Stimulated activated CD8-positive, alpha-beta memory T cell treated with anti-CD3 and anti-CD28 coated beads, Interleukin-15, amount 100 ng/mL, for 4 hours (primary cell): ENCODE results near the gene TMEM182.

Experiments used
- DNase-seq, 2 donors: peaks; one replicate each; pipeline ENCODE4 v3.0.0-alpha.2; 2020; ENCODE audit warnings: low read depth in 2 of 2

TMEM182 gene

DNA sequence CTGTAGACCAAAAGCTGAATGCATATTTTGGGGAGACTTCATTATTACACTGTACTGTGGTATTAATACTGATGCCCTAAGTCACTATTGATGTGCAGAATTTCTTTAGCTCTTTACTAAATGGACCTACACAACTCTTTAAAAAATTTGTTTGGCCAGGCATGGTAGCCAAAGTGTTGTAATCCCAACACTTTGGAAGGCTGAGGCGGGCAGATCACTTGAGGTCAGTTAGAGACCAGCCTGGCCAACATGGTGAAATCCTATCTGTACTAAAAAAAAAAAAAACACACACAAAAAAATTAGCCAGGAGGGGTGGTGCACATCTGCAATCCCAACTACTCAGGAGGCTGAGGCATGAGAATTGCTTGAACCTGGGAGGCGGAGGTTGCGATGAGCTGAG lies 6.4 kb downstream of the TMEM182 start:
- DNase-seq: no peak

DNA sequence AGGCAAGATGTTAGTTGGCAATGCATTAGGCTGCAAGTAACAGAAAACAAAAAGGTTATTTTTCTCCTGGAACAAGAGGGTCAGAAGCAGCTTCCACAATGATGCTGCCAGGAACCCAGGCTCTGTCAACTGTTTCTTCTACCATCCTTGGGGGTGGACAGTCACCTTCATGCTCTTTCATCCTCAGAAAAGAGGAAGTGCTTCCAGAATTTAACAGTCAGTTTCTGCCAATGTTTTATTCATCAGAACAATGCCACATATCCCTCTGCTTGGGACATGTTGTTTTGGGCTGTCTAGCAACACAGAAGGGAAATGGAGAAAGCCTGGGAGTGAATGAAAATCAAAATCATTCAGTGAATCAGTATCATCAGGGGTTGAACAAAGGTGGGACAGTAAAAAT lies 7.1 kb downstream of the TMEM182 start:
- no peak for DNase-seq

DNA sequence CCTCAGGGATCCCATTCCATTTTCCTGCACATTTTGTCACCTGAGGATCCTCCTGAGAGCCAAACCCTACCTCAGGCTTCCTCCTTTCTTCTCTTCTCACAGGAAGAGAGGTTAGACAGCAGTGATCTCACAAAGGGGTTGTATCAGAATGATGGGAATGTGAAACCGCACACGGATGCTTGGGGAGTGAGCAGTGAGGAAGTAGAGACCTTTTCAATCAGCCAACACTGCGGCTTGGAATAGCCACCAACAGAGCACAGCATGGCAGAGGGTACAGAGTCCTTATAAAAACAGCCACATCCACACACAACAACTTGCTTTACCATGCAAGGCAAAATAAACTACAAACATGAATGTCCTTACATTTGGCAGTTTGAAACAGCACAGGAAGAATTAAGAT lies 8.7 kb downstream of the TMEM182 start:
- DNase-seq: no peak

DNA sequence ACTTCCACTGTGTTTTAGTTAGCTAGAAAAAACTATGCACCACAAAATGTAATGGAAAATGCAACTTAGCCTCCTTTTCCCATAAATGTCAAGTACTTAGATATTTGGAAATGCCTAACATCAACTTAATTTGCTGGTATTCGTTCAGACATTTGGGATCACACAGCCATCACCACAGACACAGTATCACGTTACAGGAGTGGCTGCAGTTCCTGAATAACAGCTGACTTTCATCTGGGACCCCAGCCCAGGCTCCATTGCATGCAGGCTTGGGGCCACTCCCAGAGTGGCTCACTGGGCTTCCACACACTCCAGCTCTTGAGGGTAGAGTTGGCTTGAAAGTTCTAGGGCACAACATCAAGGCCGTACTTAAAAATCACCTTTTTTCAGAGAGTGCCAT lies 9.3 kb downstream of the TMEM182 start:
- DNase-seq: no peak

DNA sequence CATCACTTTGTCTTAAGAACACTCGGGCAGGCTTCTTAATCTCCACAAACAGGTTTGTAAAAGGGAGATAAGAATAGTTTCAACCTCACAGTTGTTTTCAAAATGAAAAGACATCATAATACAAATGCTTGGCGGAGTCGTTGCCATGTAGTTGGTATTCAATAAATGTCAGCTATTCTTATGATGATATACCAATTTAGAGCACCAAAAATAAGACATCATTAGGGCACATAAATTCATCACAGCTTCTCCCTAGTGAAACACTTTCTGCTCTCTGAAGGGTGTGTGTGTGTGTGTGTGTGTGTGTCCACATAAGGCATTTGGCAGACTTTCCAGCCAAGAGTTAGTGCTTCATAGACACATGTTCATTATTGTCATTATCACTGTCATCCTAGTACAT lies 10.8 kb downstream of the TMEM182 start:
- DNase-seq: no peak

DNA sequence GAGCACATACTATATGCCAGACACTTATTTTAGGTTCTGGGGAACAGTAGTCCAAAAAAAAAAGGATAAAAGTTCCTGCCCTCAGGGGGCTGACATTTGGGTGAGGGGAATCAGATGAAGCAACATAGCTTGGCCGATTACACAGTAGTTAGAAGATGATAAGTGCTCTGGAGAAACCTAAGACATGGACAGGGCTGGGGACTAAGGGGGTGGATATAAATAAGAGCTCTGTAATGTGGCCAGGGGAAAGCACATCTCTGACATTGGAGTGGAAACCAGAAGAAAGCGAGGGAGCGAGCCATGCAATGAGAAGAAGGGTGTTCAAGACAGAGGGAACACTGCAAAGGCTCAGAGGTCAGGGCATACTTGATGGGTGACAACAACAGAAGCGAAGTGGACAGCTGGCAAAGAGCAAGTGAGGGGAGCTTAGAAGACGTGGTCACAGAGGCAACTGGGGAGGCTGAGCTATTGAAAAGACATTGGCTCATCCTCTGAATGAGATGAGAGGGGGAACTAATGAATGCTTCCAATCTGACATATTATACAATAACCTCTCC lies 11.4 kb downstream of the TMEM182 start:
- no peak for DNase-seq

DNA sequence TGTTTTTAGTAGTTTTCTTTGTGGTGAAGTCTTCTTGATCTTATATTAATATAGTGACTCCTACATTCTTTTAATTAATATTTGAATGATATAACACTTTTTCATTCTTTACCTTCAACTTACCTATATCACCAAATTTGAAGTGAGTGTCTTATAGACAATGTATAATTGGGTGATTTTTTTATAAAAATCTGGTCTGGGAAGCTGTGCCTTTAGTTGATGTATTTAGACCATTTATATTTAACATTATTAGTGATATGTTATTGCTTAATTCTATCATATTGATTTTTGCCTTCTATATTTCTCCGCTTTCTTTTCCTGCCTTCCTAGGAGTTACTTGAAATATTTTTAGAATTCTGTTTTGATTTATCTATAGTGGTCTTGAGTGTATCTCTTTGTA lies 16.4 kb downstream of the TMEM182 start:
- no peak for DNase-seq

DNA sequence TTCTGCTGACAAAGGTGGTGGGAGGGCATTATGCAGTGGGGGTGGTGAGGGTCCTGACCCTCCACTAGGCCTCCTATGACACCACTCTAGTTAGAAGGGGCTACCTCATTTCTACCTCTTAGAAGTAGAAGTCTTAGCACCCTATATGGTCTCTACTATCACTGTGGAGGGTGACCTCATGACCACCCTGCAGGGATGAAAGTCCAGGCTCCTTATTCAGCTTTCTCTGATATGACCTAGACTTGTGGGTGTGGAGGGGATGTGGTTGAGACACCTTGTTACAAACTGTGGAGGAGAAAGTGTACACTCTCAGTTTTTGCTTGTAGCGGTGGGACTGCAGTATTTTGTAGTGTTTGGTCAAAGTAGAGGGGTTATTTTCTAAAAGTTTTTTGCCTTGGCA lies 18.6 kb downstream of the TMEM182 start:
- DNase-seq: no peak

DNA sequence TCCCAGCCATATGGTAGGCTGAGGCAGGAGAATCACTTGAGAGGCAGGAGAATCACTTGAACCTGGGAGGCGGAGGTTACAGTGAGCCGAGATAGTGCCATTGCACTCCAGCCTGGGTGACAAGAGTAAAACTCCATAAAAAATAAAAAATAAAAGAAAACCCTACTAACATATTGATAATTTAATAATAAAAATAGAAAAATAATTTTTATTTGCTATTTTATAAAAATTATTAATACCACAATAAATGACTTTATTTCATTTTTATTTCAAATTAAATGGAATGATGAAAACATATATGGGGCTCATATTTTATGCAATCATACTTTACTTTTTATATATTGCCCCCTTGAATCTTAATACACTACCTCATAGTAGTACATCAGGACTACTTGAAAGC lies 20.4 kb downstream of the TMEM182 start:
- no peak for DNase-seq

DNA sequence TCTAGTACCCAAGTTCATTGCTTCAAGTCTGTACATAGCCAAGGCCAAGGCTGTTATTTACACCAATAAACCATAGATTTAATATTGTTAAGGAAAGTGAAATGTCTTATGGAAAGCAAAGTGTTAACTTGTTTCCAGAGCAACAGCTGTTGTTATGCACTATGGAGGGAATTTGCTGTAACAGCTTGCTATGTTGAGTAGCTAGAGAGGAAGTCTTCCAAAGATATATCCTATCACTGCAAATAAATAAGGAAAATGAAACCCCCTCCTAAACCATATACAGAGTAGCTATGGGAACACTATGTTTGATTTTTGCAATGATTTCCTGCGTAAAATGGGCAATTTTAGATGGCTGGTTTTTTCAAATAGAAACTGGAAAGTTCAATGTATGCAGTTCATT lies 21.1 kb downstream of the TMEM182 start:
- DNase-seq: no peak

DNA sequence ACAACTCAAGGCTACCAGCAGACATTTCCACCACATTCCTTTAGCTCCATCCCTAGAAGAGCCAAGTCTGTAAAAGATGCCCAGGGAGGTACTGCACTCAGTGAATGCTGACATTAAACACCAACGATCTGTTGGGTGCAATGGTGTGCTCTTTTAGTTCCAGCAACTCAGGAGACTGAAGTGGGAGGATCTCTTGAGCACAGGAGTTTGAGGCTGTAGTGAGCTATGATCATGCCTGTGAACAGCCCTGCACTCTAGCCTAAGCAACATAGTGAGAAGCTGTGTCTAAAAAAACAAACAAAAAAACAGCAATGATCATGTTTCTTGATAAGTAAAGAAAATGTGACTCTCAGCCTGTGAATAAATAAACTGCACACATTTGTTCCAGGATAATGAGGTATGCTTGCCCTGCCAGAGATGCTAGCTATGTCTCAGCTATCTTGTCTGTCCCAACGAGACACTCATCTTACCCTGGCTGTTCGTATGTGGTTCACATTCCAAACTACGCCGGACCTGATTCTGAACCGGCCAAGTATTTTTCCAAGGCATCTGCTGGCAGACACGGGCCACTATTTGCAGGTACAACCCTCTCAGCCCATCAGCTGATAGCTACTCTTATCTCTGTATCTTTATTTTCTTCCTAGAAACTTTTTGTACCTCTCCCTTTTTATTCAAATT lies 21.8 kb downstream of the TMEM182 start:
- DNase-seq: no peak

DNA sequence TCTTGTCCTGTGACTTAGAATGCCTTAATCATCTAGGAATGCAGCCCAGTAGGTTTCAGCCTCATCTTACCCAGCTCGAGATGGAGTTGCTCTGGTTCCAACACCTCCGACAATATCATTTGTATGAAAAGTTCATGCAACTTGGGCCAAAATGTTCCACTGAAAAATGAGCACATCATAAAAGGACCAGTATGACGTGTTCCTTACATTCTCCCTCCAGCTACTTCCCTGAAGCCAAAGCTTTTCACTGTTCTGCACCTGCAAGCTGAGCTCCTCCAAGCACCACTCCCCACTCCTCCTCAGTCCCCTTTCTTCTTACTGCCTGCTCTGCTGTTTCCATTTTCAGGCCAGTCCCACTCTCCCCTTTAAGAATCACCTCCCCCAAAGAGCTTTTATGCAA lies 23.1 kb downstream of the TMEM182 start:
- DNase-seq: no peak

DNA sequence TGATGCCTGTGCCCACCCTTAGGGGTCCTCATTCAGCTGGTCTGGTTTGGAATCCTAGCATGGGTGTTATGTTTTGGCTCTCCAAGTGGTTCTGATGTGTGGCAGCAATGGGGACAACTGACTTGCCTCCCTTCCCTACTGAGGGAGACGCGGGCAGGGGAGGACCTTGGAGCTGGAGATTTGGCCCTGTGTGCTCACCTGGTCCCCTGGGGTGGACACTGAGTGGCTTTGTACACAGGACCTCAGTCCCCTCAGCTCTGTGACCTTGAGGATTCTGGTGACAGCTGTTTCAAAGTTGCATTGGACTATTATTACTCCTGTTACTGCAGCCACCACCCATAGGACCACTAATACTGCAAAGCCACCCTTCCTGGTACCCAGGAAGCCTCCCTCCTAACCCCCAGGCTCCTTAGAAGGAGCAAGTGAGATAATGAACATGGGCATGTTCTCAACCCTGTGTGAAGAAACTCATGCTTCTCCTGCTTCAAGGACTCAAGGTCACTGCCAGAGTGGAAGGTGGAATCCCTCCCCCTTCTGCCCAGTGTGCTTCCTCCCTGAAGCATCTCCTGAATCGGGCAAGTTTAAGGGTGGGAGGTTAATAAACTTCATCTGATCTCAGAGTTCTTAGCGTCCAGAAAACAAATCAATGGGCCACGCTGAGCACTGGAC lies 26.5 kb downstream of the TMEM182 start:
- no peak for DNase-seq

DNA sequence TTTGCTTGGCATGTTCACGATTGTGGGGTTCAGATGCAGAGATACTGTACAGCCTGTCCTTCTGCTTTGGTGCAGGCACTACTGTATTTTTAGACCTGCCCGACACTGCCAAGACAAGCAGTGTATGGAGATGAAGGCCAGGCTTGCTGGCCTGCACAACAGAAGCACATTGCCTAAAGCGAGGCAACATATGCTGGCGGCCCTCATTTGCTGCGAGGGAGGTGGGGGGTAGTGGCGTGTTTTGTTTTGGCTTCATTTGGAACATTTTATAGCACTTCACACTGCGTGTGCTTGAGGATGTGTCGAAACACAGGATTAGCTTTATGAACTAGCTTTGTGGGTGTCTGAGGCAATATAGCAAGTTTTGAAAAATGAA lies 27.0 kb downstream of the TMEM182 start:
- DNase-seq: no peak

DNA sequence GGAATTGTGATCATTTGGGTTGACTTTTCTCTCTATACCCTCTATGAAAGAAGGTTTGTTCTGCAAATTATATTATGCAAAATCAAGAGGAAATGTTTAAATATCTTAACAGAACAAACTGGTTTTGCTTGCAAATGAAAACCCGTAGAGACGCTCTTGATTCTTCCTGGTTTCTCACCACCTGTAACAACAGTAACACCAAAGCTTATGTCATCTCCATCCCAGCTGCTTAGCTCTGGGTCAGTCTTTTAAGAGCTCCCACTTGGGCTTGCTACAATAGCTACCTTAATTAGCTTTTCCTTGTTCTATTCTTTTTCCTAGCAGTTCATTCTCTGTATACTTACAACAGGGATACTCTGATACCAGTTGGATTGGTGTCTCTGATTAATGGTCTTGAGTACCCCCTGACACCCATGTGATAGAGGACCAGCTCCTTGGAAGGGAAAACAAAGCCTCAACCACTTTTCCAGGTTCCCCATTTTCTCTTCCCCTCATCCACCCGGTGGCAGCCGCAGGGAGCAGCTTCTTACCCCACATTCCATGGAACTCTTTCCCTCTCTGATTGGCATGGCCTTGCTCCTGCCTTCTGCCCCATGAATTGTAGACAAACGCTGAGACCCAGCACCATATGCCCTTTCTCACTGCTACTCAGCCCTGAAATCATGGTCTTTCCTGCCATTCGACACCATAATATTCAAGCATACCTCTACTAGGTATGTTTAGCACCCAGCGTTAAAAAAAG lies 27.7 kb downstream of the TMEM182 start:
- DNase-seq: no peak

DNA sequence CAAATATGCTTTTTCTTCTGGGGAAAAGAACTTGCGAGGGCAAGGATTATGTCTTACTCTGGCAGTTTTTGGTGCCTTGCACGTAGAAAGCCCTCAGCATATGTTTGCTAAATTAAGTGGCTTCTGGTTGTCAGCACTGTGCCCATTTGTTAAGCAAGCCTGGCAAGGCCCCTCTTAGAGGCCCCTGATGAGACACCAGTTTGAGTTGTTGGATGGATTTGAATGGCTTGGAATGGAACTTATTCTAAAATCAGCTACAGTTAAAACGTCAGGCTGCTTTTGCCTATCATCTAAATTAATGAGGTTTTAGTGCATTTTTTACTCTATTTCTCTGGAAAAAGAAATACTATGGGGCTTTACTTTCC lies 28.2 kb downstream of the TMEM182 start:
- DNase-seq: no peak

DNA sequence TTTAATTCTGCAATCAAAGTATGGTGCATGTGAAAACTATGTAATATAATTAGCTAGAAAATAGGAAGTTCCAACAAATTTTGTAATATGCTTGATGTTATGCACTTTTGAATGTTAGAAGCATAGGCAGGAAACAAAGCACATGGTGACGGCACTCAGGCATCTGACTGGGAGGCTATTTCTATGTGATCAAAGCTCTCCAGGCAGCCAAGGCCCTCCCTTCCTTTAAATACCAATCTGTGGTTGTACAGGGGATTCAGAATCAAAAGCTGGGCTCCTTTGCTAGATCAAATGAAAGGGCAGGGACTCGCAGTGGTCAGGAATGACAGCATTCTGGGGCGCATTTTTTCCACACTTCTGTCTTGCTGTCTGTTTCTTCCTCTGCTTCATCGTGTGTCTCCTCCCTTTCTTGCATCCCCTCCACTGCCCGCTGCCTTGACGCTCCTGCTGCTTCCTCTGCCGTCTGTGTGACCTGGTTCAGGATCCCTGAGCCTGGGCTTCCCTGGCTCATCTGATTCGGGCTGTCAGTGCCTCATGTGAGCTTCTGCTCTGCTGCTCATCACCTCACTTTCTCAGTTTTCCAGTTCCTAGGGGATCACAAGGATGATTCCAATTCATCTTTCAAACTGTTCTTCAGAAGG lies 30.9 kb downstream of the TMEM182 start:
- no peak for DNase-seq

DNA sequence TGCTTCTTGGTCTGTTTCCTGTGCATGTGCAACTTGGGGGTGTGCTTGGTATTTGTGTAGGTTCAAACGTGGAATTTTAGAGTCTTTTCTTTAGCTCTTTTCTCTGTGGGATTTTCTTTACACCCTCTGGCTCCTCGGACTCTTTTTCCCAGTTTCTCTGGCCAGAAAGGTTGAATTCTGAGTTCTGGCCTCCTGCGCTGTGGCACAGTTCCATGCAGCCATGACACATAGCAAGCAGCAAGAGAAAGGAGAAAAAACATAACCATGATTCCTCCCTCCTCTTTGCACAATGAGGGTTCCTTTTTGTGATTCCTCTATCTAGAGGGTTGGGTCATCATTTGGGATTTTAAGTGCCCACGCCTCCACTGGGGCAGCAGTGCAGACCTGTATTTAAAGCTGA lies 33.8 kb downstream of the TMEM182 start:
- no peak for DNase-seq

DNA sequence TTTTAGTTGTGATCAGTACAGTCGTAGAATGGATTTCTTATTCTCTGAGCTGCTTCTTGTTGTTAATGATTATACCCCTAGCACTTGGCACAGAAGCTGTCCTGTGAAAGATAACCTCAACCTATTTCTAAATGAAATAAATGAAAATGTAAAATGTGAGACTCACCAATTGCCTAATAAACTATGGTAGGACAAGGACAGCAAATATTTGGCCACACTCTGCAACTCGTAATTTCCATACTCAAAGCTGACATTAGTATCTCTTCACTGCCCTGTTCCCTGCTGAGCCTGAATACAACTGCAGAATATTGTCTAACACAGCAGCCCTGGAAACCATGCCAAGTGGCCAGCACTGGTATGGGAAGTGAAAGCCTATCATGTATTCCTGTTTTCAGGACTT lies 34.5 kb downstream of the TMEM182 start:
- no peak for DNase-seq

DNA sequence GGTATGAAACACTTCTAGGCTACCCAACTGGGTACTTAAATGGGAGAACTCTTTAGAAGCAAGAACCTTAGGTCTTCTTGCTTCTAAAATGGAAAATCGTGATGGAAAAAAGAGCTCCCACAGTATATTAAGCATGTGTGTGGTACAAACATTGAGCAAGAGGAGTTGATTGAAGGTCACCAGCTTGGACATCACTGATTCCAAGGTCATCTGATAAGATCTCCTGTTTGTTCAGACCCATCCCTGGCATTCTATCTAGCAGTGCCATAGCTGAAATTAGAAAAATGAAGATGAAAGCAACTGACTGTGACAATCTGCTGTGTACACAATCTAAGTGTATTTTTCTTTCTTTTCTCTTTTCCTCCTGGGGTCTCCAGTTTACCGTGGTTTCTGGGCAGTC lies 35.7 kb downstream of the TMEM182 start:
- no peak for DNase-seq

DNA sequence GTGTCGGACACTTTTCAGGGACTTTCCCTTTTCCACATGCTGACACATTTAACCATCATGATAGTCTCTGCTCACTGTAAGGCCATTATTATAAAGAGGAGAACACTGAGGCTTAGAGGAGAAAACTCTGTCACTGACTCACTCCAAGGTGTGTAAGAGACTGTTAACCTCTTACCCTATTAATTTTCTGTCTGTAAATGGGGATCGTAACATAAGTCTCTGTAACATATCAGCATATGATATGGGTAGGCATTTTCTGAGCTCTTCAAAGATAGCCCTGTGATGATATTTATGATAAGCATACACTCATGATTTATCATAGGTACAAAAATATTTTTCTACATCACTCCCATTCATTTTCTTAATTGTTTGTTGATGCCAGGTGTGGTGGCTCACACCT lies 36.4 kb downstream of the TMEM182 start:
- DNase-seq: no peak

DNA sequence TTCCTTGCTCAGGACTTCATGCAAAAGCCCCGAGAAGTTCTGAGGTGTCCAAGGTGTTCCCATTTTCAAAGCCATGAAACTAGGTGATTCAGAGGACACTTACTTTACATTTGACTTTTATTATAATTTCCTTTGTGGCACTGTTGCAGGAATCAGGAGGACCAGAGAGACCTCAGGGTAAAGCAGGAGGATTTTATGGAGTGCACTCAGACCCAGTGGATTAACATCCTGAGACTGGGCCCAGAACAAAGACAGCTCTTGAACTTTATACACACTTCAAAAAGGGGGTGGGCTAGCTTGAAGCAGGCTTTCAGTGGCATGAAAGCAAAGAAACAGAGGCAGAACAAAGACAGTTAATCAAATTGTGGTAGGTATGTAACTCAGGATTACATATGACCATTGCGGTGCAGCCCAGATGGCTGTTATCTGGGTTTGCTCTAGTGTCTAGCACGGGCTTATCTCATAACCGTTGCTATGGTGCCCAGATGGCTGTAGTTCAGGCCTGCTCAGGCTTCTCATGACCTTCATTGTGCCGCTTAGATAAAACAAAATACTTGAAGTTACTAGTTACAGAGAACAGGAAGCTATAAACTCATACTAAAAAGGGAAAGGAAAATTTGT lies 39.4 kb downstream of the TMEM182 start:
- no peak for DNase-seq
